ENCODE data around the gene TMEM44.

GRCh38 chr3:194633349-194634004 is at the start of gene TMEM44:
- TF ChIP-seq CTCF (IDR thresholded peaks at IDR 0.05) (peak; percentile 40 to 89 (median 68)), POLR2A (IDR thresholded peaks at IDR 0.05) (peak in 1 of 2 donors; percentile 34)

All from heart left ventricle (tissue), 13 donors.